DOHH2 (cell line): ENCODE data around the gene TSC22D4.
A peak's percentile ranks its signal among the peaks of the same experiment; 100 is the strongest.

Source experiments
- H3F3A ChIP-seq: fragments of 200-600 bp; sonication (generic), shearing (Covaris generic); 2 replicates; pipeline ENCODE4 v1.6.0; 2016; ENCODE audit warnings: antibody characterized with exemption, mild to moderate bottlenecking; ENCODE audit not compliant: control insufficient read depth, insufficient read depth
- H3K27ac ChIP-seq: fragments of 200-600 bp; sonication (generic); 2 replicates; pipeline ENCODE4 v1.5.1; 2014; ENCODE audit warnings: low read depth, mild to moderate bottlenecking, low read length, moderate library complexity
- H3K27me3 ChIP-seq: fragments of 200-600 bp; sonication (generic); 2 replicates; pipeline ENCODE4 v1.6.1; 2014; ENCODE audit warnings: mild to moderate bottlenecking, low read length, mixed read lengths; ENCODE audit not compliant: control insufficient read depth
- H3K36me3 ChIP-seq: fragments of 200-600 bp; sonication (generic); 2 replicates; pipeline ENCODE4 v1.6.1; 2014; ENCODE audit warnings: mild to moderate bottlenecking, low read length, moderate library complexity, mixed read lengths; ENCODE audit not compliant: control insufficient read depth
- H3K4me1 ChIP-seq: fragments of 200-600 bp; sonication (generic); 2 replicates; pipeline ENCODE4 v1.6.1; 2014; ENCODE audit warnings: mild to moderate bottlenecking, low read length, mixed read lengths; ENCODE audit not compliant: control insufficient read depth
- H3K4me2 ChIP-seq: fragments of 200-600 bp; sonication (generic); 2 replicates; pipeline ENCODE4 v1.6.0; 2014; ENCODE audit warnings: mild to moderate bottlenecking, low read length, moderate library complexity
- H3K4me3 ChIP-seq: fragments of 200-600 bp; sonication (generic); 2 replicates; pipeline ENCODE4 v1.5.1; 2014; ENCODE audit warnings: mild to moderate bottlenecking, low read length, mixed read lengths
- H3K79me2 ChIP-seq: fragments of 200-600 bp; sonication (generic); 2 replicates; pipeline ENCODE4 v1.6.1; 2014; ENCODE audit warnings: mild to moderate bottlenecking, low read length, mixed read lengths; ENCODE audit not compliant: control insufficient read depth
- H3K9me2 ChIP-seq: fragments of 200-600 bp; sonication (generic); replicated peaks from 2 replicates; pipeline ENCODE4 v1.6.1; 2014; ENCODE audit warnings: mild to moderate bottlenecking, low read length, mixed read lengths; ENCODE audit not compliant: control insufficient read depth
- H3K9me3 ChIP-seq: fragments of 200-600 bp; sonication (generic); 2 replicates; pipeline ENCODE4 v1.6.1; 2014; ENCODE audit warnings: antibody characterized with exemption, low read length, mixed read lengths; ENCODE audit not compliant: control insufficient read depth, insufficient read depth
- H4K20me1 ChIP-seq: fragments of 200-600 bp; sonication (generic); 2 replicates; pipeline ENCODE4 v1.6.0; 2014; ENCODE audit warnings: low read depth, mild to moderate bottlenecking, antibody characterized with exemption, low read length, moderate library complexity; ENCODE audit not compliant: control insufficient read depth, insufficient read depth
- EZH2phosphoT487 ChIP-seq: fragments of 200-600 bp; sonication (generic); IDR thresholded peaks from 2 replicates; pipeline ENCODE4 v1.6.1; 2017; ENCODE audit warnings: borderline replicate concordance, mild to moderate bottlenecking, antibody characterized with exemption, low read length, moderate library complexity, mixed read lengths
- TF ChIP-seq, protein P1 (sequence below): fragments of 200-600 bp; sonication (generic); IDR thresholded peaks from one replicate; pipeline ENCODE4 v1.5.1; 2014; ENCODE audit warnings: antibody characterized with exemption, mild to moderate bottlenecking, low read depth, low read length; ENCODE audit not compliant: poor library complexity, severe bottlenecking

TSC22D4 gene

DNA sequence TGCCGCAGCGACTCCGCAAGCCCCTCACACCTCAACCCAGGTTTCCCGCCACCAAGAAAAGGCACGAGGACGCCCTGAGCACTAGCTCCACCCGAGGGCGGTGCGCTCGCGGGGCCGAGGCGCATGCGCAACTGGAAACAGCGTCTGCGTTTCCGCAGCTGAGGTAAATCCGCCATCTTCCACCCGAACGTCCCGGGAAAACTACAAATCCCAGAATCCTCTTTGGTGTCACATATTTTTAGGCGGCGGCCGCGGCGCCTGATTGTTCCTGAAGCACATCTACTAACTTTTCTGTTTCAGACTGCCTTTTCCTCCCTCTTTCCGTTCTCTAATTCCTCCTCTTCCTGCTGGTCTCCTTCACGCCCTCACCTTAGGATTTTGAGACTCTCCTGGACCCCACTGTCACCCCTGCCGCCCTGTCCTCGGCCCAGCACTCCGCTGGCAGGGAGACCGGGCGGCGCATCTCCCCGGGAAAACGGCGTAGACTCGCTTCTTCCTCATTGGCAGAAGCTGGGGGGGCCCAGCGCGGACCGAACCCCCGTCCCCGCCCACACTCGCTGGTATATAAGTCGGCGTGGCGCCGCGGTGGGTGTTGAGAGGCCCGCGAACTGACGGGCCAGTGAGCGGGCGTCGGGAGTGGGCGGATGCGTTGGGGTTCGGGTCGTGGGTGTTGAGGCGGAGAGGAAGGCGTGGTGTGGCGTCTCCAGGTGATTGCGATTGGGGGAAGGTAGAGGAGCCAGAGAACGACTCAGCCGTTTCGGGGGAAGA, 50.6 kb downstream of the TSC22D4 start, which contains the start of gene ZCWPW1:
ZCWPW1 (minus strand) TSS at position 505 of the 768 bp plus-strand sequence. CDS start 8,054 bp downstream, outside the sequence.
- Histone ChIP-seq H3K36me3 (peaks cover 36% of the 10 kb centered on the region), H3K9me2 (no peaks in the 10 kb centered on the region), H3K4me3 (peak within 1 kb of the TSS; percentile 77), H3K27me3 (no peaks in the 10 kb centered on the region), H4K20me1 (peaks cover 11% of the 10 kb centered on the region; the same call in 1 of the 2 replicates), H3K4me2 (peak within 1 kb of the TSS; percentile 83), H3K4me1 (peaks cover 36% of the 10 kb centered on the region), H3K9me3 (peaks cover 5% of the 10 kb centered on the region), H3F3A (peaks cover 40% of the 10 kb centered on the region), H3K27ac (peak within 1 kb of the TSS; percentile 89), H3K79me2 (peaks cover 37% of the 10 kb centered on the region)
- no peak for TF ChIP-seq EZH2phosphoT487
- TF ChIP-seq, protein P1, sequence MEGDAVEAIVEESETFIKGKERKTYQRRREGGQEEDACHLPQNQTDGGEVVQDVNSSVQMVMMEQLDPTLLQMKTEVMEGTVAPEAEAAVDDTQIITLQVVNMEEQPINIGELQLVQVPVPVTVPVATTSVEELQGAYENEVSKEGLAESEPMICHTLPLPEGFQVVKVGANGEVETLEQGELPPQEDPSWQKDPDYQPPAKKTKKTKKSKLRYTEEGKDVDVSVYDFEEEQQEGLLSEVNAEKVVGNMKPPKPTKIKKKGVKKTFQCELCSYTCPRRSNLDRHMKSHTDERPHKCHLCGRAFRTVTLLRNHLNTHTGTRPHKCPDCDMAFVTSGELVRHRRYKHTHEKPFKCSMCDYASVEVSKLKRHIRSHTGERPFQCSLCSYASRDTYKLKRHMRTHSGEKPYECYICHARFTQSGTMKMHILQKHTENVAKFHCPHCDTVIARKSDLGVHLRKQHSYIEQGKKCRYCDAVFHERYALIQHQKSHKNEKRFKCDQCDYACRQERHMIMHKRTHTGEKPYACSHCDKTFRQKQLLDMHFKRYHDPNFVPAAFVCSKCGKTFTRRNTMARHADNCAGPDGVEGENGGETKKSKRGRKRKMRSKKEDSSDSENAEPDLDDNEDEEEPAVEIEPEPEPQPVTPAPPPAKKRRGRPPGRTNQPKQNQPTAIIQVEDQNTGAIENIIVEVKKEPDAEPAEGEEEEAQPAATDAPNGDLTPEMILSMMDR: no peak

DNA sequence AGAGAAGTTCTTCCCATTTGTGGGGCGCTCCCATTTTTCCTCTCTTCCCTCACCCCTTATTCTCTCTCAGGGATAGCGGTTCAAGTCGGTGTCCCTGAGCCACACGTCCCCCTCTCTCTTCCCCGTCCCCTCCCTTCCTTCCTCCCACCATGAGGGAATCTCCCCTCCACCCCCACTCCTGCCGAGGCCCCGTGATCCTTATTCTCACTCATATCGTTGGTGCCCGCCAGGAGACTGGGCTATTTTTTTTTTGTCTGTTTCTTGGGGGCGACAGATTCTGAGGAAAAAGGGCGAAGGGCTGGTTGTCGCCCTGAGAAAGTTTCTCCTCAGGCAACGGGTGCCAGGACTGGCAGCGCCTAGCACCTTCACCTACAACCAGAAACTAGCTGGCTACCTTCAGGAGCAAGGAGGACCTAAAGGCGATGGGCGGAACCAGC, 51.2 kb downstream of the TSC22D4 start:
- H3F3A ChIP-seq: peaks cover 36% of the 10 kb centered on the region
- TF ChIP-seq, protein P1: no peak
- no peak for TF ChIP-seq EZH2phosphoT487
- no peak overlapping the region for H3K27ac ChIP-seq
- H3K27me3 ChIP-seq: no peaks in the 10 kb centered on the region
- H3K9me3 ChIP-seq: peaks cover 5% of the 10 kb centered on the region
- H4K20me1 ChIP-seq: peaks cover 11% of the 10 kb centered on the region; the same call in 1 of the 2 replicates
- peaks cover 30% of the 10 kb centered on the region for H3K4me1 ChIP-seq
- H3K4me2 ChIP-seq: peak overlapping the region; percentile 83
- peaks cover 30% of the 10 kb centered on the region for H3K36me3 ChIP-seq
- peaks cover 31% of the 10 kb centered on the region for H3K79me2 ChIP-seq
- H3K9me2 ChIP-seq: no peaks in the 10 kb centered on the region
- H3K4me3 ChIP-seq: peak overlapping the region; percentile 77

DNA sequence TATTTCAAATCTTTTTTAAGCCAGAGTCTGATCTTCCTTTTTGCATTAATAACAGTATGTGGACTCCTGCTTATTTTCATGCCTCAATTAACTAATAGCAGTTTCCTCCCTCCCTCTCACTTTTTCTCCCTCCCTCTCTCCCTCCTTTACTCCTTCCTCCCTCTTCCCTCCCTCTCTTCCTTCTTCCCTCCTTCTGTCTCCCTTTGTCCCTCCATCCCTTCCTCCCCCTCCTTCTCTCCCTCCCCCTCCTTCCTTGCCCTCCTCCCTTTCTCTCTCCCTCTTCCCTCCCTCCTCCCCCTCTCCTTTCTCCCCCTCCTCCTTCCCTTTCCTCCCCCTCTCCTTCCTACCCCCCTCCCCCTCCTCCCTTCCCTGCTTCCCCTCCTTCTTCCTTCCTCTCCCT, 52.5 kb downstream of the TSC22D4 start:
- Histone ChIP-seq H3K9me3 (peaks cover 5% of the 10 kb centered on the region), H3F3A (peaks cover 24% of the 10 kb centered on the region), H3K9me2 (no peaks in the 10 kb centered on the region), H3K27ac (no peak overlapping the region), H3K27me3 (no peaks in the 10 kb centered on the region), H3K4me3 (no peak overlapping the region), H3K4me2 (no peak overlapping the region), H4K20me1 (peaks cover 11% of the 10 kb centered on the region; the same call in 1 of the 2 replicates), H3K36me3 (peaks cover 17% of the 10 kb centered on the region), H3K79me2 (peaks cover 19% of the 10 kb centered on the region), H3K4me1 (peaks cover 17% of the 10 kb centered on the region)
- TF ChIP-seq EZH2phosphoT487: no peak
- TF ChIP-seq, protein P1: no peak
